Progenitor cell of endocrine pancreas (in vitro differentiated cells): ENCODE data around the gene AMMECR1. TPM values are rescaled to one million over a fixed set of nuclear protein-coding genes. Genes with fewer than 3 reads are reported as not detected.

ENCODE experiments used
- DNase-seq: peaks from one replicate; pipeline ENCODE4 v3.0.0; 2021; ENCODE audit warnings: low spot score; ENCODE audit not compliant: unreplicated experiment
- H3K27ac Mint-ChIP-seq: 2 replicates; pipeline ENCODE4 v1.8.0; 2021; ENCODE audit warnings: mild to moderate bottlenecking, moderate library complexity, mixed read lengths
- H3K27me3 Mint-ChIP-seq: 2 replicates; pipeline ENCODE4 v1.8.0; 2021; ENCODE audit warnings: mixed read lengths
- H3K36me3 Mint-ChIP-seq: 2 replicates; pipeline ENCODE4 v1.8.0; 2022; ENCODE audit warnings: mixed read lengths; ENCODE audit not compliant: insufficient read depth
- H3K4me1 Mint-ChIP-seq: 2 replicates; pipeline ENCODE4 v1.8.0; 2021; ENCODE audit warnings: low read depth, mixed read lengths
- H3K4me3 Mint-ChIP-seq: 2 replicates; pipeline ENCODE4 v1.8.0; 2021; ENCODE audit warnings: low read depth, mild to moderate bottlenecking, moderate library complexity, mixed read lengths
- H3K9me3 Mint-ChIP-seq: 2 replicates; pipeline ENCODE4 v1.8.0; 2021; ENCODE audit warnings: low read depth, mixed read lengths
- total RNA-seq: library from RNA; stranded (reverse); gene quantifications from 2 replicates; pipeline ENCODE4 v1.2.1, GENCODE V29; 2021
- TF ChIP-seq, protein P1 (sequence below): fragments of 200-600 bp; sonication (generic); IDR thresholded peaks from one replicate; pipeline ENCODE4 v1.5.0; 2021; ENCODE audit warnings: antibody characterized with exemption, mild to moderate bottlenecking; ENCODE audit not compliant: unreplicated experiment

AMMECR1 gene
- total RNA-seq, 1 donor from 2014 or later: 27.8 TPM

DNA sequence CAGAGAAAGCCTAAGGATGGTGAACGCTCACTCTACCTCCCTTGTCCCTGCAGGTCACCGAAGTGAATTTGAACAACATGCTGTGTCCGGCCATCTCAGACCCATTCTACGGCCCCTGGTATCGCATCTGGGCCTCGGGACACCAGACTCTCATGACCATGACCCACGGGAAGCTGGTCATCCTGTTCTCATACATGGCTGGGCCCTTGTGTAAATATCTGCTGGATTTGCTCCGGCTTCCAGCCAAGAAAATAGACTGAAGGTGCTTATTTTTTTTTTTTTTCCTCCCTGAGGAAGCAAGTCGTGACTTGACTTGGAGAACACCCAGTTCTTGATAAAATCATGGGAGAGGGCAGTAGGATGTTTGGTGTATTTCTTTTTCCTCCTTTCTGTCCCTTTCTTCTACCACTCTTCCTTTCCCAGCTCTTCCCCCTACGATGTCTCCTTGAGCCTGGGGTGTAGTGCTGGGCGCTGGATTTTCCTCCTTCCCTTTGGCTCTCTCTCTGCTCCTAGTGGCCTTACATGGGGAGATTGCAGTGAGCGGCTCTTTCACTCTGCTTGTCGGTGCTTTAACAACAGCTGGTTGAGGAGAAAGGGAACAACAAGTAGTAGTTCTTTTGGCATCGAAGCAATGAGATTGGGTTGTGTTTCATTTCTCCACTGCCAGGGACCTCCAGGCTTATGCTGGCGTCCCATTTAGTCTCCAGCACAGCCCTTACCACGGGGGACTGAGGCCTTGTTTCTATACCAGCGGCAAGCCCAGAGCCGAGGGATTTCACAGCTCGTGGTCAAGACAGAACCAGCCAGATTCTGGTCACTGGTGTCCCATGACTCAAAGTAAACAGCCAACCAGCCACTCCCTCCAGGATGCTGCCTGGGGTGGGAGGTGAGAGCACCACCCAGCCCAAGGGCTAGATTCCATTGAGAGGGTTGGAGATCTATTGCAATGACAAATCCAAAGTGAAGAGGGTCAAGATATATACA lies 144.4 kb downstream of the AMMECR1 start:
- peaks cover 18% of the 10 kb centered on the region for H3K36me3 Mint-ChIP-seq

GRCh38 chrX:110172215-110172614 lies 145.7 kb downstream of the AMMECR1 start:
- no peak overlapping the region for H3K4me3 Mint-ChIP-seq
- H3K27ac Mint-ChIP-seq: no peak overlapping the region

More for the DNA sequence above, 144.4 kb downstream of the AMMECR1 start:
- H3K4me3 Mint-ChIP-seq: no peak overlapping the region
- peaks cover 4% of the 10 kb centered on the region for H3K4me1 Mint-ChIP-seq
- H3K9me3 Mint-ChIP-seq: no peaks in the 10 kb centered on the region
- no peak for DNase-seq
- no peaks in the 10 kb centered on the region for H3K27me3 Mint-ChIP-seq
- no peak overlapping the region for H3K27ac Mint-ChIP-seq
- TF ChIP-seq, protein P1, sequence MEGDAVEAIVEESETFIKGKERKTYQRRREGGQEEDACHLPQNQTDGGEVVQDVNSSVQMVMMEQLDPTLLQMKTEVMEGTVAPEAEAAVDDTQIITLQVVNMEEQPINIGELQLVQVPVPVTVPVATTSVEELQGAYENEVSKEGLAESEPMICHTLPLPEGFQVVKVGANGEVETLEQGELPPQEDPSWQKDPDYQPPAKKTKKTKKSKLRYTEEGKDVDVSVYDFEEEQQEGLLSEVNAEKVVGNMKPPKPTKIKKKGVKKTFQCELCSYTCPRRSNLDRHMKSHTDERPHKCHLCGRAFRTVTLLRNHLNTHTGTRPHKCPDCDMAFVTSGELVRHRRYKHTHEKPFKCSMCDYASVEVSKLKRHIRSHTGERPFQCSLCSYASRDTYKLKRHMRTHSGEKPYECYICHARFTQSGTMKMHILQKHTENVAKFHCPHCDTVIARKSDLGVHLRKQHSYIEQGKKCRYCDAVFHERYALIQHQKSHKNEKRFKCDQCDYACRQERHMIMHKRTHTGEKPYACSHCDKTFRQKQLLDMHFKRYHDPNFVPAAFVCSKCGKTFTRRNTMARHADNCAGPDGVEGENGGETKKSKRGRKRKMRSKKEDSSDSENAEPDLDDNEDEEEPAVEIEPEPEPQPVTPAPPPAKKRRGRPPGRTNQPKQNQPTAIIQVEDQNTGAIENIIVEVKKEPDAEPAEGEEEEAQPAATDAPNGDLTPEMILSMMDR: no peak

GRCh38 chrX:110171442-110171841 lies 146.4 kb downstream of the AMMECR1 start:
- no peak overlapping the region for H3K4me3 Mint-ChIP-seq
- peaks cover 16% of the 10 kb centered on the region for H3K36me3 Mint-ChIP-seq
- TF ChIP-seq, protein P1: no peak
- no peak for DNase-seq
- no peaks in the 10 kb centered on the region for H3K4me1 Mint-ChIP-seq
- H3K27ac Mint-ChIP-seq: no peak overlapping the region
- no peaks in the 10 kb centered on the region for H3K27me3 Mint-ChIP-seq
- H3K9me3 Mint-ChIP-seq: no peaks in the 10 kb centered on the region

More at GRCh38 chrX:110172215-110172614, 145.7 kb downstream of the AMMECR1 start:
- Mint-ChIP-seq H3K27me3 (no peaks in the 10 kb centered on the region), H3K36me3 (peaks cover 18% of the 10 kb centered on the region), H3K9me3 (no peaks in the 10 kb centered on the region), H3K4me1 (peaks cover 1% of the 10 kb centered on the region)
- TF ChIP-seq, protein P1: no peak
- DNase-seq: no peak

- no peaks in the 10 kb centered on the region for H3K9me3 Mint-ChIP-seq
- peaks cover 13% of the 10 kb centered on the region for H3K36me3 Mint-ChIP-seq
- H3K4me3 Mint-ChIP-seq: no peak overlapping the region
- TF ChIP-seq, protein P1: no peak
- no peak overlapping the region for H3K27ac Mint-ChIP-seq
- no peaks in the 10 kb centered on the region for H3K27me3 Mint-ChIP-seq
- H3K4me1 Mint-ChIP-seq: no peaks in the 10 kb centered on the region
- DNase-seq: no peak
These were observed 147.9 kb downstream of the AMMECR1 start for GRCh38 chrX:110170029-110170428.

DNA sequence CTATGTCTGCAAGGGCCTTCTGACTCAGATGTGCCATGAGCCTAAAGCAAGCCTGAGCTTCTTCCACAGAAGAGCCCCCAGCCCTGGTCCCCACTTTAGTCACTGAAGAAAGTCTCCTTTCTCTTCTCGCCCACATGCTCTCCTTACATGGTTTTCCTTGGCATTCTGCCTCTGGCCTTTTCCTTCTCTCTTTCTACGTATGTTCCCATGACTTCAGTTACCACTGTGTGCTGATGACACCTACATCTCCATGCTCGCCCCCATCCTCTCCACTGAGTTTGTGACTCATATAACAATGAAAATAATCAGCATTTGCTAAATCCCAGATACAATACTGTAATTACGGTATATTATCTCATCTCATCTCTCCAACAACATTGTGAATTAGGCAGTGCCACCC lies 149.3 kb downstream of the AMMECR1 start:
- no peaks in the 10 kb centered on the region for H3K4me1 Mint-ChIP-seq
- TF ChIP-seq, protein P1: no peak
- no peak for DNase-seq
- peaks cover 7% of the 10 kb centered on the region for H3K36me3 Mint-ChIP-seq
- no peaks in the 10 kb centered on the region for H3K9me3 Mint-ChIP-seq
- H3K27me3 Mint-ChIP-seq: no peaks in the 10 kb centered on the region
- H3K4me3 Mint-ChIP-seq: no peak overlapping the region
- no peak overlapping the region for H3K27ac Mint-ChIP-seq
